DMS53 treated with DMSO at 0.1 percent for 48 hours (cell line): ENCODE results near the gene HP1BP3.
A peak's percentile ranks its signal among the peaks of the same experiment; 100 is the strongest.
"Not testable (repeated sequence)": the region's sequence is repeated elsewhere in the genome, so short reads cannot be mapped to it uniquely, and the experiment has no call there.

Source experiments
- DNase-seq: peaks from one replicate; lab custom pipeline; 2025; ENCODE audit not compliant: unreplicated experiment; lab: John Stamatoyannopoulos, UW

Gene HP1BP3, protein sequence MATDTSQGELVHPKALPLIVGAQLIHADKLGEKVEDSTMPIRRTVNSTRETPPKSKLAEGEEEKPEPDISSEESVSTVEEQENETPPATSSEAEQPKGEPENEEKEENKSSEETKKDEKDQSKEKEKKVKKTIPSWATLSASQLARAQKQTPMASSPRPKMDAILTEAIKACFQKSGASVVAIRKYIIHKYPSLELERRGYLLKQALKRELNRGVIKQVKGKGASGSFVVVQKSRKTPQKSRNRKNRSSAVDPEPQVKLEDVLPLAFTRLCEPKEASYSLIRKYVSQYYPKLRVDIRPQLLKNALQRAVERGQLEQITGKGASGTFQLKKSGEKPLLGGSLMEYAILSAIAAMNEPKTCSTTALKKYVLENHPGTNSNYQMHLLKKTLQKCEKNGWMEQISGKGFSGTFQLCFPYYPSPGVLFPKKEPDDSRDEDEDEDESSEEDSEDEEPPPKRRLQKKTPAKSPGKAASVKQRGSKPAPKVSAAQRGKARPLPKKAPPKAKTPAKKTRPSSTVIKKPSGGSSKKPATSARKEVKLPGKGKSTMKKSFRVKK

GRCh38 chr1:20787029-20787839 is at the start of gene HP1BP3:
Gene HP1BP3 (minus strand): TSS chr1:20787307. CDS start chr1:20780440, 6,867 bp downstream.
- peak; percentile 65 for DNase-seq

DNA sequence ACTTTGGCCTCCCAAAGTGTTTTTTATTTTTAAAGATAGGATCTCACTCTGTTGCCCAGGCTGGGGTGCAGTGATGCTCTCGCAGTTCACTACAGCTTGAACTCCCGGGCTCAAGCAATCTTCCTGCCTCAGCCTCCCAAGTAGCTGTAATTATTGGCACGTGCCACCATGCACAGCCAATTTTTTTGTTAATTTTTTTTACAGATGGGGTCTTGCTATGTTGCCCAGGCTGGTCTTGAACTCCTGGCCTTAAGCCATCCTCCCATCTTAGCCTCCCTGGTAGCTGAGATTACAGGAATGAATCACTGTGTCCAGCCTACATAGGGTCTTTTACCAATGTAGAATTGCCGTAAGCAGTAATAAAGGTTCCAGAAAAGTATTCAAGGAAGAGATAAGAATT is 49.1 kb upstream of the HP1BP3 start:
- no peak for DNase-seq

GRCh38 chr1:20834780-20835179 is 47.7 kb upstream of the HP1BP3 start:
- DNase-seq: no peak

DNA sequence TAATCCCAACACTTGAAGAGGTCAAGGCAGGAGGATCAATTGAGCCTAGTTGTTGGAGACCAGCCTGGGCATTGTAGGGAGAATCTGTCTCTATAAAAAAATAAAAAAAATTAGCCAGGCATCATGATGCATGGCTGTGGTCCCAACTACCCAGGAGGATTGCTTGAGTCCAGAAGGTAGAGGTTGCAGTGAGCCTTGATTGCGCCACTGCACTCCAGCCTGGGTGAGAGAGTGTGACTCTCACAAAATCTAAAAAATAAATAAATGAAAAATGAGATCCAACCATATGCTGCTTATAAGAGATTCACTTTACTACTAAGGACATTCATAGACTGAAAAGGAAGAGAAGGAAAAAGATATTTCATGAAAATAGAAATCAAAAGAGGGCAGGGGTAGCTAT is 47.1 kb upstream of the HP1BP3 start:
- no peak for DNase-seq

- DNase-seq: no peak
Measured at GRCh38 chr1:20830378-20830777, 43.3 kb upstream of the HP1BP3 start.

- no peak for DNase-seq
Measured at GRCh38 chr1:20829946-20830345, 42.8 kb upstream of the HP1BP3 start.

- DNase-seq: no peak
Measured at GRCh38 chr1:20829531-20829930, 42.4 kb upstream of the HP1BP3 start.

- no peak for DNase-seq
Measured at GRCh38 chr1:20823845-20824244, 36.7 kb upstream of the HP1BP3 start.

DNA sequence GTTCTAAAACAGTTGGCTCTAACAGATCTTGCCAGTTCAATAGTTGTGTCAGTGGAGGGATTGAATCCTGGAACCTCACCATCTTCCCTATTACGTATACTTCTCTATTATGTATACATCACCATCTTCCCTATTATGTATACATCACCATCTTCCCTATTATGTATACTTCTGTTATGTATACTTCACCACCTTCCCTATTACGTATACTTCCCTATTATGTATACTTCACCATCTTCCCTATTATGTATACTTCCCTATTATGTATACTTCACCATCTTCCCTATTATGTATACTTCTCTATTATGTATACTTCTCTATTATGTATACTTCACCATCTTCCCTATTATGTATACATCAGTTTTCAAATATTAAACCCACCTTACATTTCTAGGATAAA is 34.4 kb upstream of the HP1BP3 start:
- DNase-seq: no peak

DNA sequence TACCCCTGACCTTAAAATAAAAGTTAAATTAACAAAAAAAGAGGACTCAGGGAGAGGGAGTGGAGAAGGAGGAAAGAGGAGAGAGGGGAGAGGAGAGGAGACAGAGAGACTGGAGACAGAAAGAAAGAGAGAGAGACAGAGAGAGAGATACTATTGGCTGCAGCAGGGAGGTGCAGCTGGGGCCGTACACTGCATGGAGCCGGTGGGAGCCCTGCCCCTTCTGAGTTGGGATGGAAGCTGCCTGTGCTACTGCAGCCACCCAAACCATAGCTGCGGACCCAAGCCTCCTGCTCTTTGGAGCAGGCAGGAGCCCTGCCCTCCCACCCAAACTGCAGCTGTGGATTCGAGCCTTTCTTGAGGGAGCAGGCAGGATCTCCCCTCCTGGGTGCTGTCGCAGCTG is 32.7 kb upstream of the HP1BP3 start:
- DNase-seq: no peak

DNA sequence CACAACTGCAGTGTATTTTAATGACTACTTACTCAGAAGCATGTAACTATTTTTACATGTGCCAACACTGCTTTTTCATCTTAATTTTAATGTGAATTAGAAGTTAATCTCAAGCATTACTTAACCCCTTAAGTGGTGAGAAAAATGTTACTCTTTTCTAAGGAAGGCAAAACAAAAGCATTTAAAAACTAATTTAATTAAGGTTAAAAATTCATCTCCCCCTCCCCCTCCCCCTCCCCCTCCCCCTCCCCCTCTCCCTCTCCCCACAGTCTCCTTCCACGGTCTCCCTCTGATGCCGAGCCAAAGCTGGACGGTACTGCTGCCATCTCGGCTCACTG is 27.4 kb upstream of the HP1BP3 start:
- no peak for DNase-seq

DNA sequence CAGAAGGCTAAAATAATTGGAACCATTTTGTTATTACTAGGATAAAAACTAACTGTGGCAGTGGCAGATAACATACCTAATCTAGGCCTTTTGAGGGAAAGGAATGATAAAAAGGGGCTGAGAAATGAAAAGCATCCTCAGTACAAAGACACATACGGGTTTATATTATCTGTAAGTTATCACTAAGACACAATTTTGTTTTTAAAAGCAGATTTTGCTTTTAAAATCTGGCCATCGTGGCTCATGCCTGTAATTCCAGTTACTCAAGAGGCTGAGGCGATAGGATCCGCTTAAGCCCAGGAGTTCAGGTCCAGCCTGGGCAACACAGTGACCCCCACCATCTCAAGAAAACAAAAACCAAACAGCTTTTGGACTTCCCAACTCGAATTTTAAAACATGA is 24.8 kb upstream of the HP1BP3 start:
- no peak for DNase-seq

DNA sequence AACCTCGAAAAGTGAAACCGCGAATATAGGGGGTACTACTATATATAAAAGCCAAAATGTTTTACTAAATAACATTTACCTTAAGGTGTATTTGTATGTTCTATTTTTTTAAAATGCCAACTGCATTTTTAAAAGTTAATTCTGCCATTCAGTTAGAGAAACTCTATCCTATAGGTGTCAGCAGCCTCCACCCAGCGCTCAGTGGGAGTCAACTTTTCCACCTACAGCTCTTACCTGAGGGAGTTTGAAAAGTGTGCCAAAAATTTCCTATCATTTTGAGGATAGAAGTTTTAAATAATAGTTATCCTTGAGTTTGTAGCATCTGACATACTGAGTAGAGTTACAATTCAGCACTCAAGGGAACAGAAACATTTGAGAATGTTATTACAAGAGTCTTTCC is 6.1 kb upstream of the HP1BP3 start:
- DNase-seq: no peak

- no peak for DNase-seq
Measured at GRCh38 chr1:20792196-20792595, 5.1 kb upstream of the HP1BP3 start.

DNA sequence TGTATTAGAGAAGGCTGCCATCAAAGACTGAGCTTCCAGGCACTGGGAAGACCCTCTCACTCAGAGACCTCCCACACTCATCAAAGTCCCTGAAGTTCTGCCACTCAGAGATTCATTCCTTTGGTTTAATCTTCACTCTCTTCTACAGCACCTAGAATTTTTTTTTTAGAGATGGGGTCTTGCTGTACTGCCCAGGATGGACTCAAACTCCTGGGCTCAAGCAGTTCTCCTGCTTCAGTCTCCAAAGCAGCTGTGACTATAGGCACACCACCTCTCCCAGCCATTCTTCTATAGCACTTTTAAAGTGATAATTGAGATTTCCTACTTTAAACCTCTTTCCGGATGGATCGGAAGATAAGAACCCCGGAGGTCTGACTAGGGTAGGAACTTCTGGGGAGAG is 3.7 kb upstream of the HP1BP3 start:
- DNase-seq: no peak

DNA sequence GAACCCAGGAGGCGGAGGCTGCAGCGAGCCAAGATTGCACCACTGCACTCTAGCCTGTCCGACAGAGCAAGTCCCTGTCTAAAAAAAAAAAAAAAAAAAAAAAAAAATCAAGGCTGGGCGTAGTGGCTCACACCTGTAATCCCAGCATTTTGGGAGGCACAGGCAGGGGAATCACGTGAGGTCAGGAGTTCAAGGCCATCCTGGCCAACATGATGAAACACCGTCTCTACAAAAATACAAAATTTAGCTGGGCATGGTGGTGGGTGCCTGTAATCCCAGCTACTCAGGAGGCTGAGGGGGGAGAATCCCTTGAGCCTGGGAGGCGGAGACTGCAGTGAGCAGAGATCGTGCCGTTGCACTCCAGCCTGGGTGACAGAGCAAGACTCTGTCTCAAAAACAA is 2.5 kb upstream of the HP1BP3 start:
- DNase-seq: not testable (repeated sequence)

DNA sequence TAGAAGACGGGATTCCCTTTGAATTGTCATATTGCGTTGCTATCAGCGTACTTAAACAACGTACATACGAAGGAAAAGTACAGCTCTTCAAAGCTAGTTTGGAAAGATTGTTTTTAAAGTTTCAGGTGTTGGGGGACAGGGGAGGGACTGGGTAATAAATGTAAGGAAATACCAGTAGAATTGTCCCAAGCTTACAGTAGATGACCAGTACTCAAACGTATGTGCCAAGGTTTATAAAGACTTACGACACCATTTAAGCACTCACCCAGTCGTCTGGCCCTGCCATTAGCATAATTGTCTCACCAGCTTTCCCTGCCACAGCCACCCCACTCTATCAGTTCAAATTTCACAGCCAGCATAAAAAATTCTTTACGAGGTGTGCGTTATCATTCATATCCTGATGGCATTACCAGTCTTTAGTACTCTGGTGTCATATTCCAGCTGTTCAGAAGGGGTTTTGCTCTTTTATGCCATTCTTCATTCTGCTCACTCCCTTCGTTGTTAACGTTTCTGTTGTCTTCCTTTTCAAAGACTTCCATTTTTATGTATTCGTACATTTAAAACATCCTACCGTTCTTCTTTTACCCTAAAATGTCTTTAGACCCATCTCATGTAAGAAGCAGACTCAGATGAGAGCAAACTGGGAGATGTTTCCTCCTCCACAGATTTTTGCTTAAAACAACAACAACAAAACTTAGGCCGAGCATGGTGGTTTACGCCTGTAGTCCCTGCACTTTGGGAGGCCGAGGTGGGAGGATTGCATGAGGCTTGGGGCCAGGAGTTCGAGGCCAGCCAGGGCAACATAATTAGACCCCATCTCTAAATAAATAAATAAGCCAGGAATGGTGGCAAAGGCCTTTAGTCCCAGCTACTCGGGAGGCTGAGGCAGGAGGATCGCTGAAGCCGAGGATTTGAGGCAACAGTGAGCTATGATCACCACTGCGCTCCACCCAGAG is 1.0 kb upstream of the HP1BP3 start:
- no peak for DNase-seq

DNA sequence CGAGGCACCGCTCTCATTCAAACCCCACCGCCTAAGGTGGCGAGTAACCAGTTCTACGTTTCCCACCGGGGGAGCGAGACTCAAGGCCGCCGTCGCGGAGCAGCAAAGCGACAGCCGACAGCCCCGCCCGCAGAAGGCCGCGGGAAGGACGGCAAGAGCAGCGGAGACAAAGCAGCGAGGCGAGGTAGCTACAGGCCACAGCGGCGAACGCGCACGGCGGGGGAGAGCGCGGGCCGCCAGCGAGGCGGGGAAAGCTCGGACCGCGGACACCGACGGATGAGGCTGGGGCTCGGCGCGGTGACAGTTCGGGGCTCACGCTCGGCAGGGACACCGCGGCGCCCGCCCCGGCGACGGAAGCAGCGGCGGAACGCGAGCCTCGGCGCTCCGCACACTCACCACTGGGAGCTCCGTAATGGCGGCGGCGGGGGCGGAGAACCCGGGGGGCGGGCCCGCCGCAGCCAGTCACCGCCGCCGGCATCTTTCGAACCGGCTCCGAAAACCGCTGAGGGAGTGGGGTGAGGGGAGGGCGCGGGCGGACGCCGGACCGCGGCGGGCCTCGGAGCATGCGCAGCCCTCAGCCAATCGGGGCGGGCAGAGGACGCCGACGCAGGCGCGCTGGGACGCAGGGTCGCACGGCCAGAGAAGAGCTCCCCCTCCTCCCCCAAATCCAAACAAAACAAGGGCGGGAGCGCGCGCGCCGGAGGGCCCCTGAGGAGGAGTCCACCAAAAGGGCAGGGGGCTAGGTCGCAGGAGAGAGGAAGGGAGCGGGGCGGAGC is 666 bp downstream of the HP1BP3 start:
- peak; percentile 92 for DNase-seq

DNA sequence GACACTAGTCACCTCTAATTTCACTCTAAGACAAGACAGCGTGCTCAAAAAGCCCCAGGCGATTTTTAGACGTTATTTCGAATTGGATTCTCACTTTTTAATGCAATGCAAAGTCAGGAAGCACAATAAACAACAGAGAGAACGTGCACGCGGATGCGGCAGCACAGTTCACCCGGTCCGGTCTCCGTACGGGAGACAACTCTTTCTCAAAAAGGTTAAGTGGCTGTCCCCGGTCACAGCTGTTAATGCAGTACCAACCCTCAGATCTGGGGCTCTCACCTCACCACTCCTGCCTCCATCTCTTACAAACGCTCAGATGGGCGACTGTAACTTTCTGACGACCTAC is 1.2 kb downstream of the HP1BP3 start:
- no peak for DNase-seq

GRCh38 chr1:20775700-20776099 is 11.4 kb downstream of the HP1BP3 start:
- DNase-seq: no peak
